Endothelial cell (in vitro differentiated cells): Measurements from ENCODE around the gene CACNB2. TPM values are rescaled to one million over a fixed set of nuclear protein-coding genes. Genes with fewer than 3 reads are reported as not detected.

Experiments
- DNase-seq: peaks from one replicate; pipeline ENCODE4 v3.0.0; 2021; ENCODE audit warnings: low spot score
- H3K27ac Mint-ChIP-seq: one replicate; pipeline ENCODE4 v1.8.0; 2021; ENCODE audit warnings: mixed read lengths, inconsistent platforms; ENCODE audit not compliant: unreplicated experiment
- H3K27me3 Mint-ChIP-seq: one replicate; pipeline ENCODE4 v1.8.0; 2021; ENCODE audit warnings: mild to moderate bottlenecking, moderate library complexity, mixed read lengths, inconsistent platforms; ENCODE audit not compliant: unreplicated experiment
- H3K36me3 Mint-ChIP-seq: one replicate; pipeline ENCODE4 v1.8.0; 2021; ENCODE audit warnings: mild to moderate bottlenecking, low read depth, mixed read lengths, inconsistent platforms; ENCODE audit not compliant: unreplicated experiment
- H3K4me1 Mint-ChIP-seq: one replicate; pipeline ENCODE4 v1.8.0; 2021; ENCODE audit warnings: mild to moderate bottlenecking, mixed read lengths, inconsistent platforms; ENCODE audit not compliant: unreplicated experiment
- H3K4me3 Mint-ChIP-seq: one replicate; pipeline ENCODE4 v1.8.0; 2021; ENCODE audit warnings: mild to moderate bottlenecking, mixed read lengths, inconsistent platforms; ENCODE audit not compliant: unreplicated experiment
- H3K9me3 Mint-ChIP-seq: one replicate; pipeline ENCODE4 v1.8.0; 2021; ENCODE audit warnings: mixed read lengths, inconsistent platforms; ENCODE audit not compliant: unreplicated experiment
- CTCF ChIP-seq: fragments of 200-600 bp; sonication (generic); IDR thresholded peaks from one replicate; pipeline ENCODE4 v1.5.0; 2021; ENCODE audit warnings: antibody characterized with exemption; ENCODE audit not compliant: unreplicated experiment
- total RNA-seq: library from RNA; stranded (reverse); fragmentation: NEBNext Ultra II Directional; extraction: Animal tissue kit (Norgen Biotek cat#: 25700); gene quantifications from one replicate; pipeline ENCODE4 v1.2.1, GENCODE V29; 2021; ENCODE audit not compliant: unreplicated experiment

The CACNB2 gene
- total RNA-seq, 1 donor from 2014 or later, result 1.5 TPM

GRCh38 chr10:18463673-18464211 is 323.5 kb downstream of the CACNB2 start:
- H3K9me3 Mint-ChIP-seq, result no peaks in the 10 kb centered on the region
- H3K27me3 Mint-ChIP-seq, result peaks cover 2% of the 10 kb centered on the region
- no peaks in the 10 kb centered on the region for H3K4me1 Mint-ChIP-seq
- H3K4me3 Mint-ChIP-seq, result no peak overlapping the region
- H3K36me3 Mint-ChIP-seq, result no peaks in the 10 kb centered on the region
- no peak for DNase-seq
- no peak overlapping the region for H3K27ac Mint-ChIP-seq
- TF ChIP-seq CTCF, result no peak

GRCh38 chr10:18469125-18469524 is 328.9 kb downstream of the CACNB2 start:
- H3K4me1 Mint-ChIP-seq, result no peaks in the 10 kb centered on the region
- no peak overlapping the region for H3K27ac Mint-ChIP-seq
- H3K36me3 Mint-ChIP-seq, result no peaks in the 10 kb centered on the region
- H3K9me3 Mint-ChIP-seq, result no peaks in the 10 kb centered on the region
- no peak for DNase-seq
- H3K4me3 Mint-ChIP-seq, result no peak overlapping the region
- H3K27me3 Mint-ChIP-seq, result peaks cover 4% of the 10 kb centered on the region
- no peak for TF ChIP-seq CTCF

GRCh38 chr10:18472977-18473376 is 332.8 kb downstream of the CACNB2 start:
- Mint-ChIP-seq H3K9me3 (no peaks in the 10 kb centered on the region), H3K27me3 (peaks cover 2% of the 10 kb centered on the region)

GRCh38 chr10:18473424-18474117 is 333.3 kb downstream of the CACNB2 start:
- TF ChIP-seq CTCF, result no peak
- H3K9me3 Mint-ChIP-seq, result no peaks in the 10 kb centered on the region
- no peaks in the 10 kb centered on the region for H3K36me3 Mint-ChIP-seq
- peaks cover 3% of the 10 kb centered on the region for H3K4me1 Mint-ChIP-seq
- no peak overlapping the region for H3K4me3 Mint-ChIP-seq
- no peak overlapping the region for H3K27ac Mint-ChIP-seq
- no peak for DNase-seq
- H3K27me3 Mint-ChIP-seq, result peaks cover 2% of the 10 kb centered on the region

More at GRCh38 chr10:18472977-18473376, 332.8 kb downstream of the CACNB2 start:
- Mint-ChIP-seq H3K36me3 (no peaks in the 10 kb centered on the region), H3K27ac (no peak overlapping the region), H3K4me3 (no peak overlapping the region), H3K4me1 (peaks cover 3% of the 10 kb centered on the region)
- TF ChIP-seq CTCF, result no peak
- DNase-seq, result no peak

GRCh38 chr10:18474118-18474455 is 333.9 kb downstream of the CACNB2 start:
- no peaks in the 10 kb centered on the region for H3K9me3 Mint-ChIP-seq
- no peaks in the 10 kb centered on the region for H3K36me3 Mint-ChIP-seq
- H3K27me3 Mint-ChIP-seq, result peaks cover 2% of the 10 kb centered on the region
- no peak overlapping the region for H3K4me3 Mint-ChIP-seq
- no peak for TF ChIP-seq CTCF
- H3K4me1 Mint-ChIP-seq, result peaks cover 3% of the 10 kb centered on the region
- DNase-seq, result no peak
- H3K27ac Mint-ChIP-seq, result no peak overlapping the region
